GOT3 (cell line): ENCODE data around the gene PTPRD.

Source experiments
- DNase-seq: peaks from one replicate; lab custom pipeline; 2025; ENCODE audit warnings: mixed read lengths; lab: John Stamatoyannopoulos, UW

PTPRD gene

DNA sequence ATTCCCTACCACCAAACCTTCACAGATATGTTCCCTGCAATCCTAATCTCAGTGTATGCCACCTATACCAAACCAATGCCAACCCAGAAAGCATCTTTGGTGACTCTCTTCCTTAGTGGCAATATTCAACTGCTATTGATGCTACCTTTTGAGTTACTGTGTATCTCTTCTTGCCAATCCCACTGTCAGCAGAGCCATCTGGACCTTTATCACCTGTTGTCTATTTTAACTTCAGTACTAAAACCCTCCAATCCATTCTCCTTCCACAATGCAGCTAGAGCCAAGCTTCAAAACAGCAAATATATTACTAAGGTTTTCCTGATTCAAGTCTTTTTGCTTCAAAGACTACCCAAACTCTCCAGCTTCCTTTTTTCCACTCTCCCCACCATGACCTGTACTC, 2036.1 kb downstream of the PTPRD start:
- DNase-seq, result no peak

DNA sequence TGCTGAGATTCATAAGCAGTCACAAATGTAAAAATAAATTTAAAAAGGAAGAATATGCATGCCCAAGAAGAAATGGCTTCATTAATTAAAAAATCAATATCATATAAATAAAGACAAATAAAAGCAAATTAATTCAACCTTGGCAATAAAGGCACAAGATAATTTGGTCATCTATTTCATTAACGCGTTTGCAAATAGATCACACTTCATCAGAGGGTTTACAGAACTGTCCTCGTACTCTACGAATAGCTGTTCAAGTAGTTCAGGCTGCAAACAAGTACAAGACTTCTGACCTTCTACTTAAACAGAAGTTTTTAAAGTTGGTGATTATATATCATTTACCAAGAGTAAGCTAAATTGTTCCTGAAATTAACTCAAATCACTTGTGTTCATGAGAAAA, 2038.0 kb downstream of the PTPRD start:
- DNase-seq, result no peak

DNA sequence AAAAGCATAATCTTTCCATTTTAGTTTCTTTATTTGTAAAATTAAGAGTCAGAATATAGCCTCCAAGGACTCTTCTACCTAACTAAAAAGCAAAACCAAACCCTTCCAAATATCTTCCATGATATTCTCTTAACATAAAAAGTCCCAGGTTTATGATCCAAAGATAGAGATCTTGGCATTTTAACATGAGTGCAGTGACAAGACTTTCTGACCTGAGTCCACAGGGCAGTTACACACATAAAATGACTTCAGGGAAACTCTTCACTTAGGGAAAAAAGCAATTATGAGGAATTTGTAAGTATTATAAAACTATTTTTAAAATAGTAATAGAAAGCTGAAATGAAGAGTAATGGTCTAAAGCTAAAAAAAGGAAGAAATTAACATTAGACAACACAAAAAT, 2040.6 kb downstream of the PTPRD start:
- DNase-seq, result no peak

DNA sequence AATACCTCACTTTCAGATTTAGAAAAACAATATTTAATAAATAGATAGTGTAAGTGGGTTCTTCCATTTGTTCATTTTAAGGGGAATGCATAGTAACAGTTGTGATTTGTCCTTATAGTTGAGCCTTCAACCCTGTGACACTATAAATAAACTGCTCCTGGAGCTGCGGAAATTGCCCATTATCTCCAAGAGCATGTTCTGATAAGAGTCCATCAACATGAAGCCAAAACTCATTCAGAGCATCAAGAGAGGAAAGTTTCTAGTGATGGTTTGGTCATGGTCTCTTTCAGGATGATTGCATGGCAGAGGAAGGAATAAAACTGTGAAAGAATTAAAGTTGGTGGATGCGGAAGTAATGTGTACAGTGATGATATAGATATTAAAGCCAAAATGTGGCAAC, 2041.2 kb downstream of the PTPRD start:
- no peak for DNase-seq

DNA sequence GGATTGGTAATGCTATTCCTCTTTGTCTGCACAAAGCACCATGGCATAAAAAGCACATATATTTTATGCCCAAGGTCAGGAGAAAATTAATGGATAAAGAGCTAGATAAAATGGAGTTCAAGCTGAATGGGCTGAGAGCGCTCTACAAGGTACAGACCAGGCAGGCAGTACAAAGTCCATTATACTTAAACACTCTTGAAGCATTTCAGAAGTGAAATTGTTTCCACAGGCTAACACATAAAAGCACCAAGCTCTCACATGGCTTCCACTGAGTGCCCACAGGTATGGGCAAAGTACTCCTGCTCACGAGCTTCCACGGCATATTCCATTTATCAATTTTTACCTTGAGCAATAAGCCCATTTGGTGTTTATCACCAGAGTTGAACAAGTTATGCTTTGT, 2042.0 kb downstream of the PTPRD start:
- DNase-seq, result no peak

DNA sequence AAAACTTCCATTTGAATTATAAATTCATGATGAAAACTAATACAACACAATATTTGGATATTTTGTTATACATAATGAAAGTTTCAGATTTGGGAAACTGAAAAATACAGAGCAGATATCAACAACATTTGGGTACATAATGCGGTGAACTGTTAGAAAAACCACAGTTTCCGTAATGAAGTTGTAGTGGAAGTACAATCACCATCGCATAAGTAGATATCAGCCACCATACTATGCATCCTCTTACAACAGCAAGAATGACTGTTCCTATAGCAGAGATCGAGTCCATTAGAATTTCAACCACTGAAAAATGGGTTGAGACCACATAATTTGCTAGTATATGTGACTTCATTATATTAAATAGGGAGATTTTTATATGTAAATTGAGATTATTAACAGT, 2043.0 kb downstream of the PTPRD start:
- no peak for DNase-seq

DNA sequence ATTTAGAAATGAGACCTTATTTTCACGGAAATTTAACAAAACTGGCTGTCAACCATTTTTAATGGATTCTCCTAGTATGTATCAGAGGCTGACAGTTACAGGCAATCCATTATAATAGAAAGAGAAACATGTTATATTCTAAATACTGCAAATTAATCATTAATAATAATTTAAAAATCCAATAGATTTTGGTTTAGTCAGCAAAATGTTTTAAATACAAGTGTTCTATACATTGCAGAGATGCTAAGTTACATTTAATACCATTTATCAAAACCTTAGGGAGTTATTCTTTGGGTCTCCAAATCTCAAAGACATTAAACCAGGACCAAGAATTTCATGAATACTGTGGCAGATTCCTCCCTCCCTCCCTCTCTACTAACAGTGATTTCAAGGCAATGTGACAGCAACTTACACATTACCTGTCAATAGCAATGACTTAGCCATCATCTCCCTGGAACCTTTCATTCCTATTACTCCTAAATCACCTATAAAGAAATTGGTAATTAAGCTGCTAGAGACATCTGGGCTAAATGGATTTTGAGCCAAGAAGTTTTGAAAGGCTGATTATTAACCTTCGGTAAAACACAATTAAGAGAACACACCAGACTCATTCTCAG, 2044.7 kb downstream of the PTPRD start:
- DNase-seq, result no peak

DNA sequence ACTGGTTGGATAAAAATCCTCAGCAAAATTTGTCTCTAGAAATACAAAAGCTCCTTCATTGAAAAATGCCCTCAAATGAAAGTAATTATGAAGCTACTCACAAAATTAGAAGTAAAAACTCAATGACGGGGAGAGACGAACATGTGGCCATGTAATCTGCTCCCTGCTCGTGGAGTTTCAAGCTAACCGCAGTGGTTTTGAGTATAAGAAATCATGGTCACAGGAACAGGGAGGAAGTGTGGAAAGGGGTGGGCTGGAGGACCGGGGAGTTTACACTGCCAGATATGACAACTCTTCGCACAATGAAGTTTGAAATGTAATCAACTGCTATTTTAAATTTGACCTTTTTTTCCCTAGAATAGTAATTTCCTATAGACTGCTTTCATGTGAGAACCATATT, 2047.8 kb downstream of the PTPRD start:
- DNase-seq, result no peak

DNA sequence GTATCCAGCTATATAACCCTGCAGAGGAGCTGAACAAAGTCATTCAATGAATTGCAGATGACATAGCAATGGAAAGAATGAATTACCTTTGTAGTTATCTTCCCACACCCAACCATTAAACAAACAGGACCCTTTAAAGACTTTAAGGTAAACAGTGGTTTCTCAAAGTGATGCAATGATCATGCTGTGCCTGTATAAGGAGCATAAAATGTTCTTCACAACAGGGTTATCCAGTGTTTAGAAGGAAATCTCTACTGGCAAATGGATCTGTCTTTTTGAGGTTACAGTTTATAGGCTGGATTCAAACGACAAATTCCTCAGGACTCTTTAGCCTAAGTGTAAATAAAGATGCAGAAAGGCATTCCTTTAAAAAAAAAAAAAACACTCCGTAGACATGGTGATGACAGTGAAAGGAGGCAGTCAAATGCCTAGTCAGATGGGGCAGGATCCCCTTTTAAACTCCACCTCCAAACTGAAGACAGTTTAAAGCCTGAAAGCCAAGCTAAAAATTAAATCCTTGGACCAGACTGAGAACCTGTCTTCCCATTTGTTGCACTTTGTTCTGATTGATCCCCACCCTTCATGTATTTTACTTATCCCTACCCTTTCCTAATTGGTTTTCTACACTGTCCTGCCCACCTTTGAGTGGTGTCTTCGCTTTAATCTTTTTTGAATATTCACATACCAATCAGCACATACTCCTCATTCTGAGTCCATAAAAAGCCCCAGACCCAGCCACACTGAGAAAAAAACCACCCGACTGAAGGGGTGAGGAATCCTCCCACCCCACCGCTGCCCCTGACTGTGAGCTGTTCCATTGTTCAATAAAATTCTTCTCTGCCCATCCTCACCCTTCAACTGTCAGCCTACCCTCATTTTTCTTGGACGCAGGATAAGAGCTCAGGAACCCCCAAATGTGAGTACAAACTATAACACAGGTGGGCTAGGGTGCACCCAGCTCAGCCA, 2052.0 kb downstream of the PTPRD start:
- no peak for DNase-seq

DNA sequence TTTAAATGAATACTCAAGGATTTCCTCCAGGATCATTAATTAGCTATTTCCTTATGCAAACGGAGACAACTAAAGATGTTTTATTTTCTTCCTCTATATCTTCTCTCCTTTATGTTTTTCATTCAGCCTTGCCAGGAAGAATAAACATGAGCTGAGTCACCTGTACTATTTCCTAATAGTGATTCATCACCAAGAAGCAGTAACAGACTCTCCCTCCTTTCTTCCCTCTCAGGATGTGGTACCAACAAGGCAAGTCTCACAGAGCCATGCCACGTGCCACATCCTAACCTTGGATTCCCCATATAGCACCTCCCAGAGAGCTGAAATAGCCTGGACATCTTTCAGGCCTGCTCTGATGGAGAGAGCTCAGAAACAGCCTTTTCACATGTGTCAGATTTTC, 2054.6 kb downstream of the PTPRD start:
- no peak for DNase-seq

DNA sequence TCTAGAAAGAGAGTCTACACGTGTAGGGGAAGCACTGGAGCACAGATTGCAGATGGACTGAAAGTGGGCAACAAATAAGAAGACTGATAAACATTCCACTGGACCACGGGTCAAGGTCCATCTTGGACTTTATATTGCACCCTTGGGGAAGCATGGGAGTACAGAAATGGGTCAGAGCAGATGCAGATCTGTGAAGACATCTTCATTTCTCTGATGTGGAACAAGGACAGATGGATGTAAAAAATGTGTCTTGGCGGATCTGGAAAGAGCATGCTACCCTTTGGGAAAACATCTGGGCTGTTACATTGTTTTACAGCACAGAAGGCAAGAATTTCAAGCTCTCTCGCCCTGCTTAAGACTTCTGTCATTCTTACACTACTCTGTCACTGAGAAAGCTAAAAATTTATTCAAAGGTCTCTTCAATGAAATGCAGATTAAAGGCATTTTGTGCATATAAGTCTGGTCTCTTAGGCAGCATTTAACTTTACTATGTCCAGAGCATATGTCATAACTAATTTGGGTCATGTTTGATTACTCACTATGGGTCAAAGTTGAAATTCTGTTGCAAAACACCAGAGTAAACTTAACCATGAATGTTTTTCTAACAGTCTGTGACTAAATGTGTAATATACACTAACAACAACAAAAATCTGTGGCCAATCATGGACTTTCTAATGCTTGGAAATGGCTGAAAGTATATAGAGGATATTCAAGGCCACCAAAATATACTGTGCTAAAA, 2056.9 kb downstream of the PTPRD start:
- no peak for DNase-seq

DNA sequence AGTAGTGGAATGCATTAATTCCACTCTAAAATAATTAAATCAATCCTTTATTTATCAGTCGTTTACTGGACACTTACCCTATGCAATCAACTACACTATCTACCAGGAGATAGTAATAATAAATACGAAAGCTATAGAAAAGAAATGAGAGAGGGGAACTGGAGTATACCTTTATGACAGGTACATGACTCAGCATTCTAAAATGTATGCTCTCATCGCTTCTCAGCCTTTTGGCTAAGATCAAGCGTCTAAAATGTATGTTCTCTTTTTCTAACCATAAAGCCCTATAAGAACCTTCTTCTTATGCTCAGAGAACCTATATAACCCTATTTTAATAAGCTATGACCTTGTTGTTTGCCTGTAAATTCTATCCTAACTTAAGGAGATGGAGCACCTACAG, 2059.4 kb downstream of the PTPRD start:
- DNase-seq, result no peak

DNA sequence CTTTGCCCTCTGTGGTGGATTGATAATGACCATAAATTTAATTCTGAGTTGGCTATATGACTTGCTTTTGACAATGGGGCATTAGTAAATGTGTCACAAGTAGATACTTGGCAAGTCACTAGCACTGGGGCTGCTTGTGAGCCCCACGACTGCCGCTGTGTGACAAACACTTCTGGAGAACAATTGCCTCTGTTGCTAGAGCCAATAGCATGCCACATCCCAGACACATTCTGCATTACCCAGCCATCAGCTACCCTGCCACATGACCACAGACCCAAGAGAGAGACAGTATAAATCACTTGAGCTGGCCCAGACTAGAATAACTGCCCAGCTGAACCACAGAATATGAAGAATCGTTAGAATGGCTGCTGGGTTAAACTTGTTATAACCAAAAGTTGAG, 2060.1 kb downstream of the PTPRD start:
- no peak for DNase-seq

DNA sequence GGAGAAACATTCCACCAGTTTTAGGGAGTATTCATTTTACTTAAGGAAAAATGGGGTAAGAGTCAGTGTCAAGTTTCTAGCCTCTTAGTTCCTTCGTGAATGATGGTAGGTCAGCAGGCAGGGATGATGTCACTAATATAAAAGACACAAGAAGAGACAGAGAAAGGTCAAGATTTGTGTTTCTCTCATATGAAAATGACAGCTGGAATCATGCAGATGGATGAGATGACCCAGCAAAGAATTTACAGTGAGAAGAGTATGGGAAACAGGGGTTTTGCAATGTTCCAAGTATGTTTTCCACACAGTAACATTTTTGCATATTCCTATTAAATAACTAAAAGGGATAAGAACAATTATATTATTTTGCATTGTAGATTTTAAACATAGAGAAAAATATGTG, 2063.6 kb downstream of the PTPRD start:
- no peak for DNase-seq

DNA sequence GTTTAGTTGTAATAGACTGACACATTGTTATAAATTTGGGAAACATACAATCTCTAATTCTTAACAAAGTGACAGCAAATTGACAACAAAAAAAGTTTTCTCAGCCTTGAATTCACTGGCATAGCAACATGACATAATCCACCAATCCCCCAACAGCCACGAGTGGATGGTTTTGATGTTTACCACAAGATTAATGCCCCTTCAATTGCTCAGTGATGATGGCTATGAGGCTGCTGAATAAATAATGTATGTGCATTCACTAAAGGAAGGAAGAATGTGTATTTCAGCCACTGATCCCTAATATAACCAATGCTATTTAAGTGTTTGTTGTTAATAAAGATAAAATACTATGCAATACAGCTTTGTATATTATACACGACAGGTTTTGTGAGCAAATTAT, 2069.6 kb downstream of the PTPRD start:
- no peak for DNase-seq

DNA sequence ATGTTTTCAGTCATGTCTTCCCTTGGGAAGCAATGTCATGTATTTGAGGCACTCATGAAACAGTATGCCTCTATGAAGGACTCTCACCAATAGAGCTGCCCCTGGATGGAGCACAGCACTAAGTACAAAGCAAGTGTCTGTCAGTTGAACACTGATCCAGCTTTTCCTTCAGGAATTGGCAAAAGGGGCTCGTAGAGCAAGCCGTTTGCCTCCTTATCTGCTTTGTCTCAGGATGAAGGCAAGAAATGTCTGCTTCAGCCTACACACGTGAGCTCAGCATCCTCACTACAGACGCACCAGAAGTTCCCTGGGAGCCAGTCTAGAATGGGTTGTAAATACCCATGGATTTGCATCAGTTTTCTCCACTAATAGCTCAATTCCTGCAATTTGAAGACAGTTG, 2070.3 kb downstream of the PTPRD start:
- DNase-seq, result no peak

DNA sequence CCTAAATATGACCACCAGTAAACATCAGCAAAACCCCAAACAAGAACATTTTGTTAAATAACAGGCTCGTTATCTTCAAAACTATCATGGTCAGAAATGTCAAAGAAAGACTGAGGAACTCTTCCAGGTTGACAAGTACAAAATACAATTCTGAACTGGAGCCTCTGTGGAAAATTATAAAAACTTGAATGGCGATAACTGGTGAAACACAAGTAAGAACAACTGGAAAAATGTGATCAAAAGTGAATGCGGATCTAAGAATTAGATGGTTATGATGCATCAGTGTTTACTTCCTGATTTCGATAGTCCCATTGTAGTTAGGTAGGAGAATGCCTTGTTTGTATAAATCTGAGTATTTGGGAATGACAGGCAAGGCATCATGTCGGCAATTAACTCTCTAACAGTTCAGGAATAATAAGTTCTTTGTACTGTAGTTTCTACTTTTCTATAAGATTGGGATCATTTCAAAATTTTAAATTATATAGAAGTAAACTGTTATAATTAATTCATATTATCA, 2073.1 kb downstream of the PTPRD start:
- DNase-seq, result no peak

DNA sequence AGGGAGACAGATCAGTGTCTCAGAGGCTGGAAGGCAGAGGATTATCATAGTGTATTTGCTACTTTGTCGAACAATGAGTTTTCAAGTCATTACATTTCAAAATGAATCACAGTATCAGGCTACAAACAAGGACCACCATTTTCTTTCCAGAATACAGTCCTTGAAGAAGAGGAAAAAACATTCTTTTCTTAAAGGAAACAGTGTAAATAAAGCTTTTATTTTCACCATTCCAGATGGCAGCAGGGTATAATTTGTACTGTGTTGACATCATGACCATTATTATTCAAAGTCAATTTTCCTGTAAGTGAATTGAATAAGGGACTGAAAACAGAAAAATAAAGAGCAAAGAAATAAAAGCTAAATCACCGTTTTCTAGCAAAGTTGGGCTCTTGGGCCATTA, 2076.0 kb downstream of the PTPRD start:
- DNase-seq, result no peak

DNA sequence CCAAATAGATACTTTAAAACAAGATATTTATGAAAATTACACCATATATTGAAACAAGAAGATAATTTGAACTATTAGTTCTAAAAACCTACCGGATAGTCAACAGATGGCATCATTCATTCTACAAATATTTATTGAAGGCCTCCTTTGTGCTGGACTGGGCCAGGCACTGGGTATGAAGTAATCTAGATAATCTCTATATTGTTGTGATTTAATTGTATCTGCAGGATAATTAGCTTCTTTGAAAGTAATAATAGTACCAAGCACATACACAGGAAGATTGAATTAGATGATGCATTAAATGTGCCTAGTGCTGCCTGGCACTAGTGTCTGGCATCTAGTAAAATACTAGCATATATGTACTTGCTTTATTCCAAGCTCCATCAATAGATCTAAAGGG, 2078.0 kb downstream of the PTPRD start:
- DNase-seq, result no peak

DNA sequence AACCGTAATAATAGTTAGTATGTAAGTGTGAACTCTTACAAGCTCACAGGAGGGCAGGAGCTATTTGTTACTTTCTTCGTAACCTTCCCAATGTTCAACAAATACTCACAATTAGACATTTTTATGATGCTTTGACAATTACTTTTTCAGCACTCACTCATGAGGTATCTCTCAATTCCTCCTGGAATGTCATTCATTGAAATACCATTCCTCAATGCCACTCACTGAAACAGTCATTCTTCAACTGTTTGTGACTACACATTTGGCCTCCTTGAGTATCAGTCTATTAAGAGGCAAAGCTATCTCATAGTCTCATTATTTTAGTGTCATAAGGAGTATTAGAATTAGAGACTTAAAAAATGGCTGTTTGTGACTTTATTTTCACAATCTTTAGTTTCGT, 2079.1 kb downstream of the PTPRD start:
- no peak for DNase-seq

DNA sequence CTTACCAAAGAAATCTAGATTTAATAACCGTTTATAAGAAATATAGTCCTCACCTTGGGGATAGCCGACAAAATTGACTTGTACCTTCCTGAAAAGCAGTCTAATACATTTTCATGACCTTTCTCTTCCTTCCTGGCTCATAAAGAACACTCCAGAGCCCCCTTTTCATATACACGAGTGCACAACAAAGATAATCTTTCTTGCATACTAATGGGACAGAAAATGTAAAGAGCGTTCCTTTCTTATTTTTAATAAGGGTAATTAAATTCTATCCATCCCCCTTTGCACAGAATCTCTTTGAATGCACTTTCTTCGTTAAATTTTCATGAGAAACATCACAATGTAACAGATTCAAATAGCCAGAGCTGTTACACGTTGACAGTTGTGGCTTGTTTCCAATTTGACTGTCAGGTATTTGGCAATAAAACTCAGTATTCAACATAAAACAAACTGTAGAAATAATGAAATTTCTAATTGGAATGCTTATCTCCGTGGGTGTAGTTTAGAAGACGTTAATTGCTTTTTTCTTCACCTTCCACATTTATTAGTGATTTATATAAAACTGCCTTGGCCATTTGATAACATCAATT, 2080.9 kb downstream of the PTPRD start:
- no peak for DNase-seq

DNA sequence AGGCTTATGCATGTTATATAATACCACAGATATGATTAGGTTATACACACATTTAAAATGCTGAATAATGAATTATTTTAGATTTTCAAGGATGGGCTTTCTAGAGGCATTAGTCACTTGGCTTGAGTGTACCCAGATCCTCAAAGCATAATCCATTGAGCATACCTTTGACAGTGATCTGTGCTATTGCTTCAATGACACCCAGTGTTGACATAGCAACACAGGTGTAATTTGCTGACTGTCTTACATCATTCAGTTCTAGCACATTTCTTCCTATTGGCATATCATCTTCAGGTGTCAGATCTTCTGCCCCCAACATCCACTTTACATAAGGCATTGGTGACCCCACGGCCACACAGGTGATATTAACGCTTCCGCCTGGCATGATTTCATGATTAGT, 2091.7 kb downstream of the PTPRD start:
- no peak for DNase-seq
